IgD-negative memory B cell (primary cell): ENCODE measurements around the gene QRSL1. TPM values are rescaled to one million over a fixed set of nuclear protein-coding genes. Genes with fewer than 3 reads are reported as not detected.
"Not testable (repeated sequence)": the region's sequence is repeated elsewhere in the genome, so short reads cannot be mapped to it uniquely, and the experiment has no call there.

Experiments
- H3K27ac Mint-ChIP-seq, 3 donors: one replicate each; pipeline ENCODE4 v1.8.0; 2020 to 2022; ENCODE audit warnings: mild to moderate bottlenecking in 3 of 3, mixed read lengths in 3 of 3, moderate library complexity in 1 of 3
- H3K27me3 Mint-ChIP-seq: one replicate; pipeline ENCODE4 v1.8.0; 2021; ENCODE audit warnings: mixed read lengths
- H3K36me3 Mint-ChIP-seq: one replicate; pipeline ENCODE4 v1.8.0; 2020; ENCODE audit warnings: mild to moderate bottlenecking, mixed read lengths
- H3K4me1 Mint-ChIP-seq, 3 donors: one replicate each; pipeline ENCODE4 v1.8.0; 2020 to 2022; ENCODE audit warnings: mixed read lengths in 3 of 3, mild to moderate bottlenecking in 1 of 3
- H3K4me3 Mint-ChIP-seq, 4 donors: one replicate each; pipeline ENCODE4 v1.8.0; 2020 to 2022; ENCODE audit warnings: mild to moderate bottlenecking in 4 of 4, mixed read lengths in 4 of 4, moderate library complexity in 3 of 4
- H3K9me3 Mint-ChIP-seq, 3 donors: one replicate each; pipeline ENCODE4 v1.8.0; 2020 to 2021; ENCODE audit warnings: mixed read lengths in 3 of 3, mild to moderate bottlenecking in 1 of 3
- polyA plus RNA-seq: library from polyadenylated mRNA; unstranded; fragments of 300-500 nt; fragmentation: Illumina TruSeq; gene quantifications from one replicate; pipeline ENCODE4 v1.2.3, GENCODE V29; 2021

Gene QRSL1
- polyA plus RNA-seq, 1 donor from 2014 or later = 78.5 TPM

DNA sequence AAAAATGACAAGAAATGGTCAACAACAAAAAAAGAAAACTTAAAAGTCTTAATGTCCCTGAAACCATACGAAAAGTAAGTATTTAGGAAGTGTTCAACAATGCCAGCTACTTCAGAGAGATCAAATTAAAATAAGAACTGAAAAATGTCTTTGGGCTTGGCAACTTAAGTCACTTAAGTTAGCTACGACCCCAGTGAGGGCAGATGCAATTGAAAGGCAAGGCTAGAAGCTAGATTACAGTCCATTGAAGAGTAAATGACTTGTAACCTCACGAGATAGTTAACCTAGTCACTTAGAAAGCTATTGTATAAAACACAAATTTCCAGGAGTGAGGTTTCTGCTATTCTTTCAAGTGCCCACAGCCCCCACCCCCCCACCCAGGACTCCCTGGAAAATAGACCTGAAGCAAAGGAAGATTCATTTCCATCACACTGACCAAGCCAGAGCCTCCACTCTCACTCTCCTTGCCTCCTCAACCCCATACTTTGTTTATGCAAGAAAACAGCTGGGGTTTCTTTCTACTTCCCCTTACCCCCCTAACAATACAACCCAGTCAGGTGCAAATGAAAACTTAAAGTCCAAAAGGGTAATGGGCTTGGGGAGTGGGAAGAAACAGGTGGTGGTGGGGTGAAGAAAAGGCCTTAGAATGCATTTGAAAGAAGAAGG is 14.7 kb upstream of the QRSL1 start:
- peaks cover 13% of the 10 kb centered on the region for H3K36me3 Mint-ChIP-seq

DNA sequence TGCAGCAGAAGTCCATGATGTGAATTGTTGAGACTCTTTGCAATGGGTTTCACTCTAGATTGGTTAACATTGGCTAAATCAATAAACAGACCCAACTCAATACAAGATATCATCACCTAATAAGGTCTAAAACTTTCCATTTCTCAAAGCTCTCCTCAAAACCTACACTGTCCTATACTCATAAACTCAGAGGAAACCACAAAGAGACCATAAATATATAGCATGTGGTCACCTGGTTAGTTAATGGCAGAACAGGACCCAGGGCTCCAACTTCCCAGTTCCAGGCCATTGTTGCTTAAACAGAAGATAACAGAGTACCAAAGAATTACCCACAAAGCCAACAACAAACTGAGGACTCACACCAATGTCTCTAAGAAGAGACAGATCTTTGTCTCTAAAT is 12.1 kb upstream of the QRSL1 start:
- Mint-ChIP-seq H3K27ac (peak overlapping the region in 1 of 3 donors; percentile 76), H3K9me3 (no peaks in the 10 kb centered on the region), H3K36me3 (peaks cover 13% of the 10 kb centered on the region), H3K4me3 (no peak overlapping the region), H3K27me3 (no peaks in the 10 kb centered on the region), H3K4me1 (peaks cover 23 to 33% (median 32%) of the 10 kb centered on the region in 3 donors)

More for the DNA sequence above, 14.7 kb upstream of the QRSL1 start:
- H3K4me3 Mint-ChIP-seq = peak overlapping the region in 2 of 4 donors; percentile 3 to 74
- no peaks in the 10 kb centered on the region for H3K27me3 Mint-ChIP-seq
- peak overlapping the region; percentile 3 to 76 (median 41) for H3K27ac Mint-ChIP-seq
- no peaks in the 10 kb centered on the region for H3K9me3 Mint-ChIP-seq
- H3K4me1 Mint-ChIP-seq = peaks cover 24 to 36% (median 33%) of the 10 kb centered on the region in 3 donors

DNA sequence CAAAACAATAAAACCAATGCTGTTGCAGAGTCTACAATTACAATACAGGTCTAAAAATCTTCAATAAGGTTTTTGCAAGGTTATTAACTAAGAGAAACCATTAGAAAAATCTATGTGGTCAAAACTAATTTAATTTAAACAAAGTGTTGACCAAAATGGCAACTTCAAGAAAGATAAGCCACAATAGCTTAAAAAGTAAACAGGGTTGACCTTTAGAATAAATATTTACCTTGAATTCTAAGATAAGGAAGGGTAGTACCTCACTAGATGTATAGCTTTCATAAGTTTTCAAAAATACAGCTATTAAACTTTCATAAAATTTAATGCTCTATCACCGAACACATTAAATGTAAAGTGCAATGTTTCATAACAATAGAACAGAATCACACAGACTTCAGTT is 11.5 kb upstream of the QRSL1 start:
- H3K27me3 Mint-ChIP-seq = no peaks in the 10 kb centered on the region
- H3K9me3 Mint-ChIP-seq = no peaks in the 10 kb centered on the region
- no peak overlapping the region for H3K4me3 Mint-ChIP-seq
- peaks cover 17% of the 10 kb centered on the region for H3K36me3 Mint-ChIP-seq
- H3K4me1 Mint-ChIP-seq = peaks cover 23 to 29% (median 28%) of the 10 kb centered on the region in 3 donors
- no peak overlapping the region for H3K27ac Mint-ChIP-seq

DNA sequence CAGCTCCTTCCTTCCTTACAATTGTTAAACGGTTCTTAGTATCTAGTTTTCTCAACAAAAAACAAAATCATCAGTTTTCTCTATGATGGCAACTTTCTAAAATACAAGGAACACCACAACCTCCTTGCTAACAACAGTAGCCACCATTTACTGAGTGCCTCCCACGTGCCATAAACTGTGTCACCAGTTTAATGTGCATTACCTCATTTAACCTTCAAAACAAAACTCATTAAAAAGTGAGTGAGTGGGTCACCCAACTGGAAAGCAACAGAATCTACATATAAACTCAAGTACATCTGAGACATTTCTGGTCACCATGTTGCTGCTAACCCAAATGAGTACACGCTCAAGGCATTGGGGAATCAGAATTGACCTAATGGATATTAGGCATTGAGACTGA is 11.1 kb upstream of the QRSL1 start:
- Mint-ChIP-seq H3K9me3 (no peaks in the 10 kb centered on the region), H3K4me3 (no peak overlapping the region), H3K36me3 (peaks cover 16% of the 10 kb centered on the region), H3K27me3 (no peaks in the 10 kb centered on the region), H3K4me1 (peaks cover 21 to 25% (median 23%) of the 10 kb centered on the region in 3 donors), H3K27ac (peak overlapping the region in 1 of 3 donors; percentile 77)

DNA sequence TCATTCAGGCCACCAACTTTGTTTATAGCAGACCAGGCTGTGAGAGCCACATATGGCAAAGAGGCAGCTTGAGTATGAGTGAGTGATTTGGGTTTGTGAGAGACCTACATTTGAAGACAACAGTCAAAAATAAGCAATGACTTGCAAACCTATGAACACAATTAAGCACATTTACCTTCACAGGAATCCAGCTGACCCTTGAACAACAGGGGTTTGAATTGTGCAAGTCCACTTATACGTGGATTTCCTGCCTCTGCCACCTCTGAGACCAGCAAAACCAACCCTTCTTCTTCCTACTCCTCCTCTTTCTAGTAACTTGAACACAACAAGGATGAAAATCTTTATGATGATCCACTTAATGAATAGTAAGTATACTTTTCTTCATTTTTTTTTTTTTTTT is 10.2 kb upstream of the QRSL1 start:
- no peak overlapping the region for H3K4me3 Mint-ChIP-seq
- no peaks in the 10 kb centered on the region for H3K27me3 Mint-ChIP-seq
- peaks cover 15 to 18% (median 16%) of the 10 kb centered on the region in 3 donors for H3K4me1 Mint-ChIP-seq
- peaks cover 16% of the 10 kb centered on the region for H3K36me3 Mint-ChIP-seq
- H3K9me3 Mint-ChIP-seq = no peaks in the 10 kb centered on the region
- peak overlapping the region in 1 of 3 donors; percentile 65 for H3K27ac Mint-ChIP-seq

DNA sequence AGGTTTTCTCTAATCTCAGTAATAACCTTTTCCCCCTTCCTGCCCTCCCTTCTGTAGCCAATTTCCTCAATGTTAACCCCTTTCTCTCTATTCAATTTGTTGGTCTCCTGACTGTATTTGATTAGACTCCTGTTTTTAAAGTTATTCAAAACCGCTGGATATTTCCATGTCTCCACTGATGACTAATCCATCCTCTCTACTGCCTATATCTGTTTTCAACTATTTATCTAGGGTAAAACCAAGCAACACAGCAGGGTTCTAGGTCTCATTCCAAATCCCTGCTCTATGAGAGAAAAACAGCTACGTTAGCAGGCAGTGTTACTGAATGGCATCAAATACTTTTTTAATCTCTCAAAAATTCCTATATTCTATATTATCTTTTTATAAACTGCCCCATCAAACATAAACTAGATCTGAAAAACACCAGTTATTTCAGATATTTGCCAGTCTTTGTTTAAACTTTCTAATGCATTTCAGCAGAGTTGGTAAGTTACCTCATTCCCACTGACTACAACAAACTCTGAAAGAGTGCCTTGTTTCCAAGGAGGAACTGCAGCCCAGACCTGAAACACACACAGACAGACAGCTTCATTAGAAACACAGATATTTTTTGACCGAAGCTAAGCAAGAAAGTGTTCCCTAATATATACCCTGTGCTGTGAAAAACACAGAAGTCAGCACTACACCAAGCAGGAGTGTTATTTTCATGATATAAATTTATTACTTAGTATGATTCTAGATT is 8.3 kb upstream of the QRSL1 start:
- Mint-ChIP-seq H3K36me3 (peaks cover 16% of the 10 kb centered on the region), H3K27ac (no peak overlapping the region), H3K4me1 (peaks cover 5 to 18% (median 11%) of the 10 kb centered on the region in 3 donors), H3K9me3 (peaks cover 0 to 2% (median 0%) of the 10 kb centered on the region in 3 donors), H3K27me3 (no peaks in the 10 kb centered on the region), H3K4me3 (peak overlapping the region in 1 of 4 donors; percentile 51)

DNA sequence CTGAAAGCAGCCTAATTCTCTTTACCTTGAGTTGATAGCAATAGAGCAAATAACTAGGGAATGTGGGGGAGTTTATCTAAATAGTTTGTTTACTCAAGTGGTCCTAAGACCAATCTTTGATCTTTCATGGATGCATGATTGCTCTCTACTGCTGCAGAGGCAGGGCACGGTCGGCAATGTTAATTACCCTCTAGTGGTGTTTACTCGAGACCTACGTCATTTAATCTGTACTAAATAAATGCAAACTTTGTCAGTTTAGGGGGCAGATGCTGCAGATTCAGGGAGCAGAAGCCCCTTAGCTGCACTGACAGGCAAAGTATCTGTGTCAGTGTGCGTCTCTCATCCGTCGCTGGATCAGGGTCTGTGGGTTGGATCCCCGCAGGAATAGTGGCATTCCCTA is 7.0 kb upstream of the QRSL1 start:
- Mint-ChIP-seq H3K27ac (peak overlapping the region in 1 of 3 donors; percentile 5), H3K27me3 (no peaks in the 10 kb centered on the region), H3K4me3 (peak overlapping the region in 1 of 4 donors; percentile 55), H3K9me3 (peaks cover 0 to 2% (median 0%) of the 10 kb centered on the region in 3 donors), H3K36me3 (peaks cover 14% of the 10 kb centered on the region), H3K4me1 (peaks cover 5 to 20% (median 17%) of the 10 kb centered on the region in 3 donors)

DNA sequence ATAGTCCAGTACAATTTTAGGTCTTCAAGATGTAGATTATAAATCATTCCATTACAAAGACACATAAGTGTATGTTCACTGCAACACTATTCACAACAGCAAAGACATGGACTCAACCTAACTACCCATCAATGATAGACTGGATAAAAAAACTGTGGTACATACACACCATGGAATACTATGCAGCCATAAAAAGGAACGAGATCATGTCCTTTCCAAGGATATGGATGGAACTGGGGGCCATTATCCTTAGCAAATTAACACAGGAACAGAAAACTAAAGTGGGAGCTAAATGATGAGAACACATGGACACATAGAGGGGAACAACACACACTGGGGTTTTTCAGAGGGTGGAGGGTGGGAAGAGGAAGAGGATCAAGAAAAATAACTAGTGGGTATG is 6.3 kb upstream of the QRSL1 start:
- peaks cover 0 to 2% (median 0%) of the 10 kb centered on the region in 3 donors for H3K9me3 Mint-ChIP-seq
- H3K36me3 Mint-ChIP-seq = peaks cover 13% of the 10 kb centered on the region
- H3K27me3 Mint-ChIP-seq = no peaks in the 10 kb centered on the region
- no peak overlapping the region for H3K4me3 Mint-ChIP-seq
- H3K4me1 Mint-ChIP-seq = peaks cover 5 to 21% (median 19%) of the 10 kb centered on the region in 3 donors
- H3K27ac Mint-ChIP-seq = peak overlapping the region in 1 of 3 donors; percentile 5

DNA sequence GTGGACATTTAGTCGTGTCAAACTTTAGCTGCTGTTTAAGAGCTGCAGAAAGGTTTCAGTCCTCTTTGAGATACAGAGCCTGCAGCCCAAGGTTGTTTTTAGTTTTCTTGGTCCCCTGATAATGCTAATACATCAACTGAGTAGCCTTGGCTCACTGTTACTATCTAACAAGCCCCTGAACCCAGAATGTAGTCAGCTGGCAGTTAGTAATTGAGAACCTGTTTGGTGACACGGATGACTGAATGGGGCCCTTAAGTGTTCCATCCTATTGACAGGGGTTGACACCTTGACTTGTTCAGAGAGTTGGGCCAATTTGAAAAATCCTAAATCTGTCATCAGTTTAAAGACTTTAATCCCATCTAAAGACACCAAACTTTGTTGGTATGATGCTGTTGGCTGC is 2.9 kb upstream of the QRSL1 start:
- peaks cover 10 to 31% (median 26%) of the 10 kb centered on the region in 3 donors for H3K4me1 Mint-ChIP-seq
- peaks cover 9% of the 10 kb centered on the region for H3K36me3 Mint-ChIP-seq
- H3K27me3 Mint-ChIP-seq = no peaks in the 10 kb centered on the region
- peaks cover 0 to 2% (median 0%) of the 10 kb centered on the region in 3 donors for H3K9me3 Mint-ChIP-seq
- H3K27ac Mint-ChIP-seq = peak overlapping the region in 2 of 3 donors; percentile 11 to 16
- H3K4me3 Mint-ChIP-seq = peak overlapping the region in 3 of 4 donors; percentile 13 to 99 (median 23)

DNA sequence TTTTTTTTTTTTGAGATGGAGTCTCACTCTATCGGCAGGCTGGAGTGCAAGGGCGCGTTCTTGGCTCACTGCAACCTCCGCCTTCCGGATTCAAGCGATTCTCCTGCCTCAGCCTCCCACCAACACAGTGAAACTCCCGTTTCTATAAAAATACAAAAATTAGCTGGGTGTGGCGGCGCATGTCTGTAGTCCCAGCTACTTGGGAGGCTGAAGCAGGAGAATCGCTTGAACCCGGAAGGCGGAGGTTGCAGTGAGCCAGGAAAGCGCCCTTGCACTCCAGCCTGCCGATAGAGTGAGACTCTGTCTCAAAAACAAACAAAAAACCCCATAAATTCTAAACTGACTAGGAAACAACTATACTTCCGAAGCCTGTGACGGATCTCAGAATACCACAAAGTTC is 1.6 kb upstream of the QRSL1 start:
- H3K9me3 Mint-ChIP-seq, H3K27me3 Mint-ChIP-seq, H3K36me3 Mint-ChIP-seq: not testable (repeated sequence)
- Mint-ChIP-seq H3K4me1 (peaks cover 17 to 41% (median 33%) of the 10 kb centered on the region in 3 donors), H3K27ac (peak overlapping the region; percentile 98 to 99 (median 99)), H3K4me3 (peak overlapping the region; percentile 94 to 99 (median 97))

DNA sequence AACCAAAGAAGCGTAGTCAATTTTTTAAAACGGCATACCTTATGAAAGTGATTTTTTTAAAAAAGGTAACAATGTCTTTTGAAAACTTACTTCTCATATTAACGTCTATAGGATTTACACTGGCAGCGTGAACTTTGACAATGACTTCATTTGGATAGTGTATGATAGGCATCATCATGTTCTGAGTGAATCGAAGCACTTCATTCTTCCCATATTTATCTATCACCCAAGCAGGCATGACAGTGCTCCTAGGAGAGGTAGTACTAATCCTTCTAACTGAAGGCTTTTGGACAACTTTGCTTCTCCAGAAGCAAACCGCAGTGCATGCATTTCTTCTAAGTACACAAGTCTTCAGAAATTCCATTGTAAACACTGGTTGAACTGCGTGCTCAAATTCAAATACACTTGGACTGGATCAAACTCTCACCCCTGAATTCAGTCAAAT is 698 bp upstream of the QRSL1 start:
- peak overlapping the region; percentile 94 to 99 (median 97) for H3K4me3 Mint-ChIP-seq
- peaks cover 18 to 44% (median 35%) of the 10 kb centered on the region in 3 donors for H3K4me1 Mint-ChIP-seq
- H3K36me3 Mint-ChIP-seq = no peaks in the 10 kb centered on the region
- H3K27me3 Mint-ChIP-seq = no peaks in the 10 kb centered on the region
- peak overlapping the region; percentile 98 to 99 (median 99) for H3K27ac Mint-ChIP-seq
- peaks cover 0 to 2% (median 2%) of the 10 kb centered on the region in 3 donors for H3K9me3 Mint-ChIP-seq

DNA sequence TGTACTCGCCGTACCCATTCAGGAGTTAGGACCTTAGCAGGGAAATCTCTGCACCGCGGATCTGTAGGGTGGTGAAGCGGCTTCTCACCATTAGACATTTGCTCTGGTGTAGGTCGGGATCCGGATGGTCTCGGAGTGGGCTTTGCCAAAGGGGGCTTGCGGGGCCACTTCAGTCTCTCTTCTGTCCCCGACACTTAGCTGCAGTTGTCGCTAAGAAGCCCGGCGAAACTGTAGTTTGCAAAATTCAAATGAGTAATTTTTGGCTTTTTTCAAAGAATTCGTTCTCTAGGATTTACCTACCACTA is 433 bp downstream of the QRSL1 start:
- Mint-ChIP-seq H3K4me3 (peak overlapping the region; percentile 94 to 99 (median 97)), H3K4me1 (peaks cover 25 to 51% (median 40%) of the 10 kb centered on the region in 3 donors), H3K27me3 (no peaks in the 10 kb centered on the region), H3K27ac (peak overlapping the region; percentile 98 to 99 (median 99)), H3K9me3 (peaks cover 0 to 4% (median 2%) of the 10 kb centered on the region in 3 donors), H3K36me3 (no peaks in the 10 kb centered on the region)

DNA sequence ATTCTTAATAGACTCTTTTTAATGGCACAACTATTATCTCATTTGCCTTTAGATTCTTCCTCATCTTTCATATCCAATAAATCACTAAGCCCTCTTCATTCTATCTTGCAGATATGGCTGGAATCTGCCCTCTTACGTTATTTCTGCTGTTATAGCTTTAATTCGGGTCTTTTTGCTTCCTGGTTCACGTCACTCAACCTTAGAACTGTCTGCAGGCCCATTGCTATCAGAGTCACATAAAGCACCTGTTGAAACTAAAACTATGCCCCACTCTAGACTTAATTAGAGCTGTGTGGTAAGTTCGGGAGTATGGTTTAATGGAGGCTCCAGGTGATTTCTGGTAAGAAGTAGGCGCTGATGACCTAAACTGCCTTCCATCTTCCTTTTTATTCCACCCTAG is 988 bp downstream of the QRSL1 start:
- Mint-ChIP-seq H3K4me1 (peaks cover 30 to 54% (median 41%) of the 10 kb centered on the region in 3 donors), H3K27ac (peak overlapping the region; percentile 98 to 99 (median 99)), H3K9me3 (peaks cover 0 to 4% (median under 1%) of the 10 kb centered on the region in 3 donors), H3K36me3 (no peaks in the 10 kb centered on the region), H3K4me3 (peak overlapping the region; percentile 94 to 99 (median 97)), H3K27me3 (no peaks in the 10 kb centered on the region)

DNA sequence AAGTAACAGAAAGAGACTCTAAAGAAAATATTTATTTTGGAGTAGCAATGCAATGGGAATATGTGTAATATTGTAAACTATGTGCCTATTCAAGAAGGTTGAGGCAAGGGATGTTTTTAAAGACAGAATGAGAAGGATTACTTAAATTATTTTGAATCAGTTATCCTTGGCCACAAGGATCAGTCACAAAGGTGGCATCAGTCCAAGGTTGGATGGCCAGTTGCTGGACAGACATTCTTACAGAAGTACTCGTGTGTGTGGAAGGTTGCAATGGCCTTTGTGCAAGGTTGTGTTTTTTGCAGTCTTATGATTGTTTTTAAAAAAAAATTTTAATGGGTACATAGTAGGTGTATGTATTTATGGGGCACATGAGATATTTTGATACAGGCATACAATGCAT is 2.0 kb downstream of the QRSL1 start:
- Mint-ChIP-seq H3K27ac (no peak overlapping the region), H3K9me3 (peaks cover 0 to 4% (median 0%) of the 10 kb centered on the region in 3 donors), H3K4me3 (peak overlapping the region in 2 of 4 donors; percentile 20 to 70), H3K4me1 (peaks cover 30 to 51% (median 36%) of the 10 kb centered on the region in 3 donors), H3K27me3 (no peaks in the 10 kb centered on the region), H3K36me3 (no peaks in the 10 kb centered on the region)

DNA sequence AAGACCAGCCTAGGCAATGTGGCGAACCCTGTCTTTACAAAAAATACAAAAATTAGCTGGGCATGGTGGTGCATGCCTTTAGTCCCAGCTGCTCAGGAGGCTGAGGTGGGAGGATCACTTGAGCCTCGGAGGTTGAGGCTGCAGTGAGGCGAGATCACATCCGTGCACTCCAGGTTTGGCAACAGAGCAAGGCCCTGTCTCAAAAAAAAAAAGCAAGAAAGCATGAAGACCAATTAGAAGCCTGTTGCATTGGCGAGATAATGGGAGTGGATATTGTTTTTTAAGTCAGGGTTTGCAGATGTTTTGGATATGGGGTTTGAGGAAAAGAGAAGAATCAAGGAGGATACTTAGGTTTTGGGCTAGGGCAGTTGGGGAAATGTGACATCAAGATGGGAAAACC is 5.2 kb downstream of the QRSL1 start:
- H3K27me3 Mint-ChIP-seq = no peaks in the 10 kb centered on the region
- peaks cover 1% of the 10 kb centered on the region for H3K36me3 Mint-ChIP-seq
- peak overlapping the region in 2 of 4 donors; percentile 13 to 64 for H3K4me3 Mint-ChIP-seq
- H3K27ac Mint-ChIP-seq = peak overlapping the region in 2 of 3 donors; percentile 40 to 59
- peaks cover 0 to 4% (median 0%) of the 10 kb centered on the region in 3 donors for H3K9me3 Mint-ChIP-seq
- H3K4me1 Mint-ChIP-seq = peaks cover 43 to 62% (median 50%) of the 10 kb centered on the region in 3 donors
